ENCODE data around the gene ZYG11B.

ZYG11B gene

GRCh38 chr1:52738148-52738547 is 11.9 kb downstream of the ZYG11B start:
- no peak for TF ChIP-seq CTCF (IDR thresholded peaks at IDR 0.05; ENCODE audit: insufficient read depth, low read length, poor library complexity, severe bottlenecking)
- H3K36me3 ChIP-seq (ENCODE audit: control insufficient read depth, insufficient read depth, low read length), result no peaks in the 10 kb centered on the region
- DNase-seq (ENCODE audit: extremely low read depth, insufficient read length), result no peak
- H3K4me3 ChIP-seq (replicated peaks; ENCODE audit: low read depth, low read length), result no peak overlapping the region
- H3K27me3 ChIP-seq (replicated peaks; ENCODE audit: control insufficient read depth, insufficient read depth, low read length), result no peaks in the 10 kb centered on the region

GRCh38 chr1:52738893-52739292 is 12.6 kb downstream of the ZYG11B start:
- Histone ChIP-seq H3K4me3 (replicated peaks; ENCODE audit: low read depth, low read length) (no peak overlapping the region), H3K27me3 (replicated peaks; ENCODE audit: control insufficient read depth, insufficient read depth, low read length) (no peaks in the 10 kb centered on the region), H3K36me3 (ENCODE audit: control insufficient read depth, insufficient read depth, low read length) (no peaks in the 10 kb centered on the region)
- no peak for TF ChIP-seq CTCF (IDR thresholded peaks at IDR 0.05; ENCODE audit: insufficient read depth, low read length, poor library complexity, severe bottlenecking)
- DNase-seq (ENCODE audit: extremely low read depth, insufficient read length), result no peak

- TF ChIP-seq CTCF (IDR thresholded peaks at IDR 0.05; ENCODE audit: insufficient read depth, low read length, poor library complexity, severe bottlenecking), result no peak
- no peaks in the 10 kb centered on the region for H3K27me3 ChIP-seq (replicated peaks; ENCODE audit: control insufficient read depth, insufficient read depth, low read length)
- no peak for DNase-seq (ENCODE audit: extremely low read depth, insufficient read length)
- H3K4me3 ChIP-seq (replicated peaks; ENCODE audit: low read depth, low read length), result no peak overlapping the region
- no peaks in the 10 kb centered on the region for H3K36me3 ChIP-seq (ENCODE audit: control insufficient read depth, insufficient read depth, low read length)
Measured at GRCh38 chr1:52739699-52740467, 13.6 kb downstream of the ZYG11B start.

GRCh38 chr1:52741259-52741658 is 15.0 kb downstream of the ZYG11B start:
- no peaks in the 10 kb centered on the region for H3K27me3 ChIP-seq (replicated peaks; ENCODE audit: control insufficient read depth, insufficient read depth, low read length)
- TF ChIP-seq CTCF (IDR thresholded peaks at IDR 0.05; ENCODE audit: insufficient read depth, low read length, poor library complexity, severe bottlenecking), result no peak
- no peak for DNase-seq (ENCODE audit: extremely low read depth, insufficient read length)
- H3K36me3 ChIP-seq (ENCODE audit: control insufficient read depth, insufficient read depth, low read length), result no peaks in the 10 kb centered on the region
- H3K4me3 ChIP-seq (replicated peaks; ENCODE audit: low read depth, low read length), result no peak overlapping the region

- no peak for DNase-seq (ENCODE audit: extremely low read depth, insufficient read length)
Measured at GRCh38 chr1:52746189-52746588, 19.9 kb downstream of the ZYG11B start.

More at GRCh38 chr1:52746189-52746588, 19.9 kb downstream of the ZYG11B start:
- no peak for TF ChIP-seq CTCF (IDR thresholded peaks at IDR 0.05; ENCODE audit: insufficient read depth, low read length, poor library complexity, severe bottlenecking)
- H3K36me3 ChIP-seq (ENCODE audit: control insufficient read depth, insufficient read depth, low read length), result no peaks in the 10 kb centered on the region
- H3K4me3 ChIP-seq (replicated peaks; ENCODE audit: low read depth, low read length), result no peak overlapping the region
- H3K27me3 ChIP-seq (replicated peaks; ENCODE audit: control insufficient read depth, insufficient read depth, low read length), result no peaks in the 10 kb centered on the region

Measured in GM06990 (cell line).